Mucosa of gallbladder (tissue), 1 donor: Measurements from ENCODE around the gene PRRC2A. TPM values are rescaled to one million over a fixed set of nuclear protein-coding genes. Genes with fewer than 3 reads are reported as not detected.
A peak's percentile ranks its signal among the peaks of the same experiment; 100 is the strongest.

Experiments
- DNase-seq: peaks from one replicate; pipeline ENCODE4 v3.0.0-alpha.2; 2020; ENCODE audit warnings: low spot score
- total RNA-seq: library from RNA; stranded (reverse); gene quantifications from one replicate; pipeline ENCODE4 v1.2.1, GENCODE V29; 2021
- donor health status: DM: no; HTN: no; CAD: no.

PRRC2A gene
- total RNA-seq, 1 donor from 2014 or later, result 162 TPM

DNA sequence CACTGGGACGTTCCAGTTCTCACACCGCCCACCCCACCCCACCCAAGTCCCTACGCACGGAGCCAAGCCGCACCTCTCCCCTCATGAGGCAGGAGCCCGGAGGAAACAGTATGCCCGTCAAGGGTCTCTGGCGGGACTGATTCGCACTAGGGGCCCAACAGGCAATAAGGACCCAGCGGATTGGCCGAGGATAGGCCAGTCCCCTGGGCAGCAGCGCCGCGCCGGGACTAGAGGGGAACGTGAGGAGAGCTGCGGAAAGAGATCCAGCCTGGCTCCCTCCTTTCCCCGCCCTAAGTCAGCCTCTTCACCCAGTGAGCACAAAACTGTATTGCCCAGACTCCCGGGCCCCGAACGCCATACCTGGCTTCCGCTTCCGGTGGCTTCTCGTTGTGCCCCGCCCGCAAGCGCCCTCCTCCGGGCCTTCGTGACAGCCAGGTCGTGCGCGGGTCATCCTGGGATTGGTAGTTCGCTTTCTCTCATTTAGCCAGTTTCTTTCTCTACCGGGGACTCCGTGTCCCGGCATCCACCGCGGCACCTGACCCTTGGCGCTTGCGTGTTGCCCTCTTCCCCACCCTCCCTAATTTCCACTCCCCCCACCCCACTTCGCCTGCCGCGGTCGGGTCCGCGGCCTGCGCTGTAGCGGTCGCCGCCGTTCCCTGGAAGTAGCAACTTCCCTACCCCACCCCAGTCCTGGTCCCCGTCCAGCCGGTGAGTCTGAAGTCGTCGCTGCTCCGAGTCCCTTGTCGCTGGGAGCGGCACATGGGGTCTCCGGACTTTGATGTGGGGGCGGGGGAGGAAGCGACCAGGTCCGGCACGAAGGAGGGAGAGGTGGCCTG is 45.2 kb downstream of the PRRC2A start, which contains the start of gene CSNK2B:
TSS of gene CSNK2B (plus strand) at position 580 of the 836 bp plus-strand sequence. CDS start 752 bp downstream, outside the sequence.
- peak; percentile 98 for DNase-seq

DNA sequence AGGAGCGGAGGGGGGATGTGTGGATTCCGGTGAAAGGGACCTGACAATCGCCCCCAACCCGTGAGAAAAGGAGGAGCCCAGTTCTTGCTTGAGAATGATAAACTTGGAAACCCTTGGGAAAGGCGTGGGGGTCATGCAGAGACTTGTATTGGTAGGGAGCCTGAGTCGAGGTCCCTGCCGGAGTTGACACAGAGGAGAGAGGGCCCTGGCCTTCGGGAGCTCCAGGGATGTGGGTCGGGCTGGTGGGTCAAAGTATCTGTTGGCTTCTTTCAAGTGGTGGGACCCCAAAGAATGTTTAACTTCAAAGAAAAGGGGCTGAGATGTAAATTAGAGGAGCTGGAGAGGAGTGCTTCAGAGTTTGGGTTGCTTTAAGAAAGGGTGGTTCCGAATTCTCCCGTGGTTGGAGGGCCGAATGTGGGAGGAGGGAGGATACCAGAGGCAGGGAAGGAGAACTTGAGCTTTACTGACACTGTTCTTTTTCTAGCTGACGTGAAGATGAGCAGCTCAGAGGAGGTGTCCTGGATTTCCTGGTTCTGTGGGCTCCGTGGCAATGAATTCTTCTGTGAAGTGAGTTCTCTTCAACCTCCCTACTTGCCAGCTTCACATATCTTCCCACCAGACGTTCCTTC is 45.9 kb downstream of the PRRC2A start:
- no peak for DNase-seq

DNA sequence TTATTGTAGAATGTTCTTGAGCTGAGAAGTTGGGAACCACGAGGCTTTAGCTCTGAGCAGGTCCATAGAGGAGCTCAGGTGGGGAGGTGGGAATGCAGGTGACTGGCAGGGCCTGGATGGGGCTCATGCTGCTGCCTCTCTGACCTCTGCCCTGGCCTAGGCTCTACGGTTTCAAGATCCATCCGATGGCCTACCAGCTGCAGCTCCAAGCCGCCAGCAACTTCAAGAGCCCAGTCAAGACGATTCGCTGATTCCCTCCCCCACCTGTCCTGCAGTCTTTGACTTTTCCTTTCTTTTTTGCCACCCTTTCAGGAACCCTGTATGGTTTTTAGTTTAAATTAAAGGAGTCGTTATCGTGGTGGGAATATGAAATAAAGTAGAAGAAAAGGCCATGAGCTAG is 49.2 kb downstream of the PRRC2A start, which contains the start of gene LY6G5B:
TSS of gene LY6G5B (plus strand) at position 301 of the 400 bp plus-strand sequence. CDS start 975 bp downstream, outside the sequence.
- no peak for DNase-seq

DNA sequence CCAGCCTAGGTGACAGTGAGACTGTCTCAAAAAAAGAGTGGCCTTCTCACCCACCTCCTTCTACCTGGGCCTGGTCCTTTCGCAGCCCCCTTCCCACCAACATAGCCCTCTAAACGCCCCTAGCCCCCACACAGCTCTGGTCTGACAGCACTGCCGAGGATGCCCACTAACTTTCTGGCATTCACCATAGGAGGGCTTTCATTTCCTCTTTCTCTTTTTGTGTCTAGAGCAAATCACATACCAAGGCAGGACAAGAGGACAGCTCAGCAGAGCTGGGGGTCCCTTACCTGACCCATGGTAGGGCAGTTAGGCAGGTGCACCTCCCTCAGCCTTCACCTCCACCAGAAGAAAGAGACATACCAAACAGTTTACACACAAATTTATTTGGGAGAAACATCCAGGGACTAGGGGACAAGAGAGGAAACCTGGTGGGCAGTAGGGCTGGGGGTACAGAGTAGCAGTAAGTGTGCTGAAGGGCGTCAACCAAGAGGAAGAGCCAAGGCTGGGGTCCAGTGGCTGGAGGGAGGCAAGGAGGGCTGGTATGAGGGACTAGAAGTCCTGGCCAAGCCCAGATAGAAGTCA is 55.9 kb downstream of the PRRC2A start:
- DNase-seq, result no peak

DNA sequence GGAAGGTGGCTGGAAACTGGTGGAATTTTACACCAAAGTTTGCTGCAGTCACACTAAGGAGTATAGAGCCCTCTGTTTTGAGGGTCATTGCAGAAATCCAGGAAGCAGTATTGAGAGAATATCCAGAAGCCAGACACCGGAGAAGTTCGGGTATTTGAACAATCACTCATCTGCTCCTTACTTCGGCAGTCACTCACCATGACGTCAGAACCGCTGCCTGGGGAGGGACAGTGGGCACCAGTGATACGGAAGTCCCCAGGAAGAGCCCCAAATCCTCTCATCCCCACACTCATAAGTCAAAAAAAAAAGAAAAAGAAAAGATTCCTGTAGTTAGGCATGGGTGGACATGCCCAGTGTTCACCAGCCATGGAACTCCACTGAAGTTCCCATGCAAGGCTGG is 56.4 kb downstream of the PRRC2A start:
- no peak for DNase-seq

DNA sequence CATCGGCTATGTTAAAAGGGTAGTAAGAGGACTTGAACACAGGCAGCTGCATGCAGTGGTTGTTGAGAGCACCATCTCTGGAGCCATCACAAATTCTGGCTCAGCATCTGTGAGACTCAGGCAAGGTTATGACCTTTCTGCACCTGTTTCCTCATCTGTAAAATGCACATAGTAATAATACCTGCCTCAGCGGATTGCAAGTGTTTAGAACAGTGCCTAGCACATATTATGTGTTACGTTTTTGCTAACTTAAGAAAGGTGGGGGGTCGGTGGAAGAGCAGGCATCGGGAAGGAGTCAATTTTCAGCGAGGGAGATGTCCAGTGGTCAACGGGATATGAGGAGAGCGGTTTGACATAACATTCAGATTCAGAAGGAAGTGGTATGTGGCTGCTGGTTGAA is 57.4 kb downstream of the PRRC2A start:
- no peak for DNase-seq

DNA sequence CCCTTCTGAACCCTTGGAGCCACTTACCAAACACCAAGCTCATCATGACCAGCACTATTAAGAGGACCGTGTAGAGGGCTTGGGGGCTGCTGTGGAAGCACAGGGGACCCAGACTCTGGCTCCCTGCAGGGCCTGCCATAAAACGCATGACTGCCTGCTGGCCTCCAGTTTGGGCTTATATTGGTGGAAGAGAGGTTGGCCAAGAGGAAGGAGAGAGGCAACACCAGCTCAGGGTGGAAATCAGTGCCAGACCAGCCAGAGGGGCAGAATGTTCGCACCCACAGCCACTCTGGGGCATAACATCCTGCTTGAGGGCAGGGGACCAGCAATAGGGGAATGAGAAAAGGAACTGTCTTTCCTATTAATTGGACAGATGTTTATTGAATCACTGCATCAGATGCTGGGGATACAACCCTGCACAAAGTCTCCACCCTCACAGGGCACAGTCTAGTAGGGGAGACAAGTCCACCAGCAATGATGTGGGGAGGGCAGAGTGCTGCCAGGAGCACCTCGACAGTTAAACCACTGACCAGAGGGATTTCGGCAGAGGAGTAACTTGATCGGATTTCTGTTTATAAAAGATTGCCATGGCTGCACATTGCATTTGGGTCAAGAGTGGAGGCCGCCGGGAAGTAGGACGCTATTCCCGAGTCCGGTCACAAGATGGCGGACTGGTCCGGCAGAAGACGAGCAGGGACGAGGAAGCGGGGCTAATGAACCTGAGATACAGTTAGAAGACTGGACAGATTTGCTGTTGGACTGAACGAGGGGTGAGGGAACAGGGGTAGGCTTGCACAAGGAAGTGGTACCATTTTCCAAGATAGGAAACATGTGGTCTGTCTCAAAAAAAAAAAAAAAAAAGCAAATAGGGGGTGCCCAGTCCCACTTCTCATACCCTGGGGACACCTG is 60.0 kb downstream of the PRRC2A start, which contains the start of gene LY6G5C:
TSS of gene LY6G5C (minus strand) at position 842 of the 909 bp plus-strand sequence. CDS start at position 148, 694 bp downstream.
- peak; percentile 85 for DNase-seq

DNA sequence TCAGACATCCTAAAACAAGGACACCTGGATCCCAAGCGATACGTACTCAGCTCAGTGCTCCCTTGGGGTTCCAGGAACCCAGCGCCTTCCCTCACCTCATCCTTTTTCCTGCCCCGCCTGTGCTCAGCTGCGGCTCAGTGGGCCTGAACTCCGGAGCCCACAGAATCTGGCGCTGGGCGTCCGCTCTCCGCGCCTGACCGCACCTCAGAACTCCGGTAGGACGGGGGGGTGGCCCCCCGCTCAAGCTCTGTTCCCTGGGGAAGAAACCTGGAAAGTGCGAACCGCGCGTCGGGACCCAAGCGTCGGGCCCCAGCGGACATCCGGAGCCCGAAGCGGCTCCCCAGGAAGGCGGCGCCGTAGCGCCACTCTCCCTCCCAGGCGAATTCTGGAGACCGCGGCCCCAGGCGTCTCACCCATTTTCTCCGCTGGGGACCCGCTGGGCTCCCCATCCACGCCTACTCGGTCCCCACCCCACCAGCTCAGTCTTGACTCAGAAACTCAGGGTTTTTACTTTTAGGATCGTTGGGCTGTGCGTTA is 60.7 kb downstream of the PRRC2A start:
- DNase-seq, result no peak

DNA sequence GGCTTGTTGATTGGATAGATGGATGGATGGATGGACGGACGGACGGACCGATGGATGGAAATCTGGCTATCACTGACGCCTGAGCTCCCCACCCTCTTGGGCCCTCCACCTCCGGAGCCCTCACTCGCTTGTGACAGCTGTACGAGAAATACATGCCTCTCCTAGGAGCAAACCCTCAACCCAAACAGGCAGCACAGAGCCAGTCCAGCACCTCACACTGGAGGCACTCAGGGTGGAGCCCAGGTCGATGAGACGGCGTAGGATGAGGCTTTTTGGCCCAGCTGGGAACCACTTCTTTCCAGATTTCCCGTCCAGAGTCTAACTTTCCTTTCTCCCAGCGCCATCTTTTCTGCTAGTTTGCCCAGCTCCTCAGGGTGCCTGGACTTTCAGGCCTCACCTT is 63.1 kb downstream of the PRRC2A start:
- no peak for DNase-seq

DNA sequence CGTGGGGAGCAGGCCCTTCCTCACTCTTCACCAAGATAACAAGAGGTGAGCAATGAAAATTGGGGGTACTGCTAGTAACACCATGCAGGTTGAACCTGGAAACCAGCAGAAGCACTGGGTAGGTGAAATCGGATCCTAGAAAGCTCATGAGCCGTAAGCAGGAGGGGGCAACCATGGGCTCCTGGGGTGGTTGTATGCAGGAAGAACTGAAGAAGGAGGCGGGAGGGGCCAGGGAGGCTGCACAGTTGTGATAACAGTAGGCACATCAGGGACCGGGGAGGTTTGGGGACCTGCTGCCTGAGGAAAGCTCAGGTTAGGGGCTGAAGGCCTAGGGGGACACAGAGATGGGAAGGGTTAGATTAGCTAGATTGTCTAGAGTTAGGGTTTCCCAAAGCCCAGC is 66.0 kb downstream of the PRRC2A start:
- no peak for DNase-seq

DNA sequence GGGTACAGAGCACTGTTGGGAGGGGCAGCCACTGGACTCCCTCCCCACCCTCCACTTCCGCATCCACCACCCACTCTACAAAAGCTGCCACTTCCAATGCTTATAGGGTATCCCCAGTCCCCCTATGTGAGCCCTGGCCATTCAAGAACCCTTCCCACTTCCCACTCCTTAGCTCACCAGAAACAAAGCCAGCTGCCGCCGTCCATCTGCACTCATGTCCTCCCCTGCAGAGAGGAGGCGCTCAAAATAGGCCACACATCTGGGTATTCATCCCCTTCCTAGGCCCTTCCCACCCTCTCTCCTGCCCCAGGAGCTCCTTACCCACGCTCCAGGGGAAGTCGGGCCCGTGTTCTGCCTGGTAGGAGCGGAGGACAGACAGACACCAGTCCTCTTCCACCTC is 66.8 kb downstream of the PRRC2A start:
- DNase-seq, result no peak

Other genes with a start within 250 kb of the PRRC2A start
- 31.7 TPM for gene MICA, start 217.1 kb upstream of the PRRC2A start, total RNA-seq
- gene MICB, start 122.6 kb upstream of the PRRC2A start, total RNA-seq, result 2.7 TPM
- gene MCCD1, start 91.8 kb upstream of the PRRC2A start, total RNA-seq, result not detected
- 246 TPM for gene DDX39B, start 78.7 kb upstream of the PRRC2A start, total RNA-seq
- gene ATP6V1G2, start 74.1 kb upstream of the PRRC2A start, total RNA-seq, result 4.1 TPM
- 27.7 TPM for gene NFKBIL1, start 73.1 kb upstream of the PRRC2A start, total RNA-seq
- 1.9 TPM for gene LTA, start 48.4 kb upstream of the PRRC2A start, total RNA-seq
- gene TNF, start 45.1 kb upstream of the PRRC2A start, total RNA-seq, result 6.6 TPM
- 4.9 TPM for gene LTB, start 38.3 kb upstream of the PRRC2A start, total RNA-seq
- gene LST1, start 34.4 kb upstream of the PRRC2A start, total RNA-seq, result 18.4 TPM
- not detected for gene NCR3, start 27.7 kb upstream of the PRRC2A start, total RNA-seq
- 26.8 TPM for gene AIF1, start 5.5 kb upstream of the PRRC2A start, total RNA-seq
- gene BAG6, start 31.9 kb downstream of the PRRC2A start, total RNA-seq, result 288 TPM
- 2.2 TPM for gene APOM, start 35.2 kb downstream of the PRRC2A start, total RNA-seq
- 30.5 TPM for gene C6orf47, start 40.1 kb downstream of the PRRC2A start, total RNA-seq
- 18.7 TPM for gene GPANK1, start 44.3 kb downstream of the PRRC2A start, total RNA-seq
- 108 TPM for gene CSNK2B, start 45.4 kb downstream of the PRRC2A start, total RNA-seq
- gene LY6G5B, start 49.3 kb downstream of the PRRC2A start, total RNA-seq, result 8.1 TPM
- 5.2 TPM for gene LY6G5C, start 60.4 kb downstream of the PRRC2A start, total RNA-seq
- gene ABHD16A, start 82.6 kb downstream of the PRRC2A start, total RNA-seq, result 103 TPM
- not detected for gene LY6G6F, start 86.2 kb downstream of the PRRC2A start, total RNA-seq
- not detected for gene LY6G6D, start 94.6 kb downstream of the PRRC2A start, total RNA-seq
- not detected for gene LY6G6C, start 101.0 kb downstream of the PRRC2A start, total RNA-seq
- 0.37 TPM for gene MPIG6B, start 102.7 kb downstream of the PRRC2A start, total RNA-seq
- 130 TPM for gene DDAH2, start 108.6 kb downstream of the PRRC2A start, total RNA-seq
- 394 TPM for gene CLIC1, start 115.8 kb downstream of the PRRC2A start, total RNA-seq
- gene MSH5, start 119.3 kb downstream of the PRRC2A start, total RNA-seq, result 19.7 TPM
- 2.7 TPM for gene SAPCD1, start 141.9 kb downstream of the PRRC2A start, total RNA-seq
- gene VWA7, start 156.6 kb downstream of the PRRC2A start, total RNA-seq, result 18.5 TPM
- gene VARS1, start 175.0 kb downstream of the PRRC2A start, total RNA-seq, result 49.7 TPM
- 32.5 TPM for gene LSM2, start 186.3 kb downstream of the PRRC2A start, total RNA-seq
- gene HSPA1L, start 194.6 kb downstream of the PRRC2A start, total RNA-seq, result 2.8 TPM
- gene HSPA1A, start 194.8 kb downstream of the PRRC2A start, total RNA-seq, result 347 TPM
- 277 TPM for gene HSPA1B, start 207.0 kb downstream of the PRRC2A start, total RNA-seq
- 91.2 TPM for gene NEU1, start 242.1 kb downstream of the PRRC2A start, total RNA-seq